Suprapubic skin (tissue), 4 donors: ENCODE results near the gene OR4X2. TPM values are rescaled to one million over a fixed set of nuclear protein-coding genes. Genes with fewer than 3 reads are reported as not detected.

Experiments used
- DNase-seq, 2 donors: peaks; one replicate each; pipeline ENCODE4 v3.0.0-alpha.2; 2019; ENCODE audit warnings: low spot score in 2 of 2
- H3K27ac ChIP-seq: fragments of 200-600 bp; sonication (generic); one replicate; pipeline ENCODE4 v1.5.1; 2019
- H3K27me3 ChIP-seq: fragments of 200-600 bp; sonication (generic); one replicate; pipeline ENCODE4 v1.5.1; 2019
- H3K36me3 ChIP-seq: fragments of 200-600 bp; sonication (generic); one replicate; pipeline ENCODE4 v1.5.1; 2019
- H3K4me1 ChIP-seq: fragments of 200-600 bp; sonication (generic); one replicate; pipeline ENCODE4 v1.5.1; 2019
- H3K4me3 ChIP-seq: fragments of 200-600 bp; sonication (generic); one replicate; pipeline ENCODE4 v1.5.1; 2019; ENCODE audit warnings: mild to moderate bottlenecking
- H3K9me3 ChIP-seq: fragments of 200-600 bp; sonication (generic); one replicate; pipeline ENCODE4 v1.5.1; 2019
- EP300 ChIP-seq: sonication (generic); formaldehyde crosslinking; IDR thresholded peaks from one replicate; pipeline ENCODE4 v1.6.1; 2017; ENCODE audit warnings: antibody characterized with exemption
- POLR2A ChIP-seq, 2 donors: fragments of 450-650 bp; IDR thresholded peaks; one replicate each; pipeline ENCODE4 v1.6.1; 2017; ENCODE audit warnings: antibody characterized with exemption in 2 of 2, mild to moderate bottlenecking in 2 of 2, moderate library complexity in 2 of 2
- POLR2AphosphoS5 ChIP-seq, 3 donors: sonication (generic); formaldehyde crosslinking; IDR thresholded peaks; one replicate each; pipeline ENCODE4 v1.6.1; 2017; ENCODE audit warnings: antibody characterized with exemption in 3 of 3
- whole genome bisulfite sequencing: methylation state at CpG from one replicate; pipeline ENCODE4 v1.1.5; 2018; 5-methylcytosine and 5-hydroxymethylcytosine counted together
- total RNA-seq, 4 donors: library from RNA; depleted of rRNA; stranded (reverse); fragments of >200 nt; gene quantifications; one replicate each; pipeline ENCODE4 v1.1.0, GENCODE V29; 2016
- TF ChIP-seq, protein P1 (sequence below), 2 donors: fragments of 200-600 bp in 1 of 2; fragments of 450-650 bp in 1 of 2; sonication (generic) in 1 of 2; IDR thresholded peaks; one replicate each; pipeline ENCODE4 v1.5.1; 2016 to 2019; ENCODE audit warnings: antibody characterized with exemption in 2 of 2, mild to moderate bottlenecking in 1 of 2, moderate library complexity in 1 of 2

OR4X2 gene
- total RNA-seq, 4 donors from 2014 or later, result not detected

DNA sequence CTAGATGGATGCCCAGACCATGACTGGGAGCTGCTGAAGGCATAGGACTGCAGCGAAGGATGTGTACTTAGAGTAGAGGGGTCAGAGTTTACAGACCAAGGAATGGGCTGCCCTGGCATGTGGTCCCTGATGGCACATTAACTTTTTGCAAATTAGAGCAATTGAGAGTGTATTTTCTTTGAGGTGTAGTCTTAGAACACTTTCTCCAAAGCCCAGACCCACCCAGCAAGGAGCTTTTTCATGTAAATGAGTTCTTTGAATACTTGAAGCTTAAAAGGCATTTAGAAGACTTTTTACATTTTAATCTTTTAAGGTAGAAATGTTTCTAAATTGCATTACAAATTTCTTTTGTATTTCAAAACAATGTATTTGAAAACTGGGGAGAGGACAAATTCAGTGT, 27.7 kb downstream of the OR4X2 start:
- DNase-seq, result no peak
- Histone ChIP-seq H3K9me3 (no peaks in the 10 kb centered on the region), H3K27me3 (no peaks in the 10 kb centered on the region), H3K27ac (no peak overlapping the region), H3K4me1 (no peaks in the 10 kb centered on the region), H3K36me3 (no peaks in the 10 kb centered on the region), H3K4me3 (no peak overlapping the region)
- TF ChIP-seq POLR2A (IDR thresholded peaks at IDR 0.05), result no peak
- TF ChIP-seq POLR2AphosphoS5 (IDR thresholded peaks at IDR 0.05), result no peak
- no peak for TF ChIP-seq EP300
- TF ChIP-seq, protein P1, sequence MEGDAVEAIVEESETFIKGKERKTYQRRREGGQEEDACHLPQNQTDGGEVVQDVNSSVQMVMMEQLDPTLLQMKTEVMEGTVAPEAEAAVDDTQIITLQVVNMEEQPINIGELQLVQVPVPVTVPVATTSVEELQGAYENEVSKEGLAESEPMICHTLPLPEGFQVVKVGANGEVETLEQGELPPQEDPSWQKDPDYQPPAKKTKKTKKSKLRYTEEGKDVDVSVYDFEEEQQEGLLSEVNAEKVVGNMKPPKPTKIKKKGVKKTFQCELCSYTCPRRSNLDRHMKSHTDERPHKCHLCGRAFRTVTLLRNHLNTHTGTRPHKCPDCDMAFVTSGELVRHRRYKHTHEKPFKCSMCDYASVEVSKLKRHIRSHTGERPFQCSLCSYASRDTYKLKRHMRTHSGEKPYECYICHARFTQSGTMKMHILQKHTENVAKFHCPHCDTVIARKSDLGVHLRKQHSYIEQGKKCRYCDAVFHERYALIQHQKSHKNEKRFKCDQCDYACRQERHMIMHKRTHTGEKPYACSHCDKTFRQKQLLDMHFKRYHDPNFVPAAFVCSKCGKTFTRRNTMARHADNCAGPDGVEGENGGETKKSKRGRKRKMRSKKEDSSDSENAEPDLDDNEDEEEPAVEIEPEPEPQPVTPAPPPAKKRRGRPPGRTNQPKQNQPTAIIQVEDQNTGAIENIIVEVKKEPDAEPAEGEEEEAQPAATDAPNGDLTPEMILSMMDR (IDR thresholded peaks at IDR 0.05), result no peak
- WGBS, result 43% methylated on average over 1 of the region's 1 CpG

Other genes with a start within 250 kb of the OR4X2 start
- gene OR4B1, start 28.3 kb upstream of the OR4X2 start, total RNA-seq, result not detected
- not detected for gene OR4X1, start 18.8 kb downstream of the OR4X2 start, total RNA-seq
- gene OR4S1, start 61.1 kb downstream of the OR4X2 start, total RNA-seq, result not detected
- not detected for gene OR4C3, start 79.8 kb downstream of the OR4X2 start, total RNA-seq
- not detected for gene OR4C5, start 121.4 kb downstream of the OR4X2 start, total RNA-seq
- not detected for gene OR4A47, start 243.7 kb downstream of the OR4X2 start, total RNA-seq